Measurements from ENCODE around the gene TSPAN7. TPM values are rescaled to one million over a fixed set of nuclear protein-coding genes. Genes with fewer than 3 reads are reported as not detected.

Gene TSPAN7
- total and polyA plus RNA-seq, 2 of the 4 experiments (the other 2 are of a cell fraction), result not detected

GRCh38 chrX:38697461-38697860, 136.1 kb downstream of the TSPAN7 start:
- no peaks in the 10 kb centered on the region for H3K9me1 ChIP-seq (ENCODE audit: insufficient read depth, low read length)
- H3K27me3 ChIP-seq (ENCODE audit: control insufficient read depth, insufficient read depth, low read length), result peaks cover 2% of the 10 kb centered on the region; the same call in 1 of the 2 replicates
- no peak overlapping the region for H2AK9ac ChIP-seq (replicated peaks; ENCODE audit: low read depth, low read length, poor library complexity)
- H4K91ac ChIP-seq (ENCODE audit: insufficient read depth, low read depth, low read length), result no peak overlapping the region
- no peak overlapping the region for H4K8ac ChIP-seq (ENCODE audit: low read depth in 2 of 2, low read length in 2 of 2)
- H3K9me3 ChIP-seq (ENCODE audit: control insufficient read depth, insufficient read depth, low read length), result no peaks in the 10 kb centered on the region
- ATAC-seq (ENCODE audit: low read depth) (no peak), DNase-seq (no peak)
- BruUV-seq (replicated peaks), result no TSS peak
- H3K4me2 ChIP-seq (ENCODE audit: low read depth, low read length), result no peak overlapping the region
- no peak overlapping the region for H3K4ac ChIP-seq (ENCODE audit: low read depth, low read length)
- H3K56ac ChIP-seq (ENCODE audit: extremely low read depth, insufficient read depth, low read length), result no peak overlapping the region
- no peak overlapping the region for H3K9ac ChIP-seq (ENCODE audit: low read depth, low read length)
- no peaks in the 10 kb centered on the region for H3K36me3 ChIP-seq (ENCODE audit: control insufficient read depth, insufficient read depth, low read length)
- no peak overlapping the region for H3K27ac ChIP-seq (ENCODE audit: insufficient read depth, low read length)
- H2BK15ac ChIP-seq (ENCODE audit: low read depth, low read length), result no peak overlapping the region
- no peak overlapping the region for H2BK5ac ChIP-seq (ENCODE audit: low read depth, low read length, poor library complexity, severe bottlenecking)
- no peak overlapping the region for H2AFZ ChIP-seq (replicated peaks; ENCODE audit: low read length, poor library complexity)
- H2BK20ac ChIP-seq (ENCODE audit: low read depth, low read length), result no peak overlapping the region
- no peak overlapping the region for H3K18ac ChIP-seq (ENCODE audit: low read depth, low read length)
- H3K4me3 ChIP-seq (ENCODE audit: insufficient read depth, low read depth, low read length), result no peak overlapping the region
- H4K20me1 ChIP-seq (ENCODE audit: insufficient read depth, low read length), result no peaks in the 10 kb centered on the region
- no peak overlapping the region for H2AK5ac ChIP-seq (ENCODE audit: low read depth, low read length)
- no peak overlapping the region for H3K23ac ChIP-seq (ENCODE audit: low read depth, low read length)
- dilution Hi-C loops (cut with HindIII; ENCODE audit: low sequenced_read_pairs, unreplicated experiment), result no loop called here
- in situ Hi-C loops (cut with MboI; ENCODE audit: low sequenced_read_pairs), result no loop called here
- no peaks in the 10 kb centered on the region for H3K79me1 ChIP-seq (ENCODE audit: low read depth in 1 of 2, low read length in 2 of 2)
- H4K5ac ChIP-seq (ENCODE audit: low read depth, low read length), result no peak overlapping the region
- no peak overlapping the region for H3K14ac ChIP-seq (replicated peaks; ENCODE audit: low read depth, low read length)
- ChIA-PET CTCF (no interaction called here), POLR2A (ENCODE audit: unreplicated experiment) (no interaction called here)
- WGBS, 2 experiments (ENCODE audit: extremely low coverage in 2 of 2, insufficient read length in 1 of 2), result no CpG with 5 or more reads among the region's 3 CpGs
- H2BK120ac ChIP-seq (ENCODE audit: low read depth, low read length), result no peak overlapping the region
- intact Hi-C loops (cut with micrococcal nuclease), result no loop called here
- no peaks in the 10 kb centered on the region for H3K4me1 ChIP-seq (ENCODE audit: control insufficient read depth, insufficient read depth, low read length)
- TF ChIP-seq CHD1 (IDR thresholded peaks at IDR 0.05; ENCODE audit: low read depth, low read length), result no peak
- no peak for TF ChIP-seq RCOR1 (IDR thresholded peaks at IDR 0.05; ENCODE audit: insufficient replicate concordance, low read length)
- TF ChIP-seq CEBPB (IDR thresholded peaks at IDR 0.05; ENCODE audit: low read depth, low read length), result no peak
- TF ChIP-seq BHLHE40 (IDR thresholded peaks at IDR 0.05; ENCODE audit: low read depth, low read length), result no peak
- TF ChIP-seq, protein P1, sequence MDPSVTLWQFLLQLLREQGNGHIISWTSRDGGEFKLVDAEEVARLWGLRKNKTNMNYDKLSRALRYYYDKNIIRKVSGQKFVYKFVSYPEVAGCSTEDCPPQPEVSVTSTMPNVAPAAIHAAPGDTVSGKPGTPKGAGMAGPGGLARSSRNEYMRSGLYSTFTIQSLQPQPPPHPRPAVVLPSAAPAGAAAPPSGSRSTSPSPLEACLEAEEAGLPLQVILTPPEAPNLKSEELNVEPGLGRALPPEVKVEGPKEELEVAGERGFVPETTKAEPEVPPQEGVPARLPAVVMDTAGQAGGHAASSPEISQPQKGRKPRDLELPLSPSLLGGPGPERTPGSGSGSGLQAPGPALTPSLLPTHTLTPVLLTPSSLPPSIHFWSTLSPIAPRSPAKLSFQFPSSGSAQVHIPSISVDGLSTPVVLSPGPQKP (IDR thresholded peaks at IDR 0.05; ENCODE audit: borderline replicate concordance, low read depth, low read length), result no peak
- TF ChIP-seq RFX5 (IDR thresholded peaks at IDR 0.05; ENCODE audit: low read depth, low read length), result no peak
- no peak for TF ChIP-seq NFE2L2 (IDR thresholded peaks at IDR 0.05; ENCODE audit: low read depth, low read length)
- TF ChIP-seq RAD21 (IDR thresholded peaks at IDR 0.05; ENCODE audit: low read length), result no peak
- no peak for TF ChIP-seq USF2 (IDR thresholded peaks at IDR 0.05; ENCODE audit: low read depth, low read length)
- TF ChIP-seq MXI1 (IDR thresholded peaks at IDR 0.05; ENCODE audit: borderline replicate concordance, low read depth, low read length), result no peak

Data from IMR-90 (cell line).